ENCODE measurements around the gene GJD2. TPM values are rescaled to one million over a fixed set of nuclear protein-coding genes. Genes with fewer than 3 reads are reported as not detected.

The GJD2 gene
- total RNA-seq, 1 experiment from 2014 or later: not detected

DNA sequence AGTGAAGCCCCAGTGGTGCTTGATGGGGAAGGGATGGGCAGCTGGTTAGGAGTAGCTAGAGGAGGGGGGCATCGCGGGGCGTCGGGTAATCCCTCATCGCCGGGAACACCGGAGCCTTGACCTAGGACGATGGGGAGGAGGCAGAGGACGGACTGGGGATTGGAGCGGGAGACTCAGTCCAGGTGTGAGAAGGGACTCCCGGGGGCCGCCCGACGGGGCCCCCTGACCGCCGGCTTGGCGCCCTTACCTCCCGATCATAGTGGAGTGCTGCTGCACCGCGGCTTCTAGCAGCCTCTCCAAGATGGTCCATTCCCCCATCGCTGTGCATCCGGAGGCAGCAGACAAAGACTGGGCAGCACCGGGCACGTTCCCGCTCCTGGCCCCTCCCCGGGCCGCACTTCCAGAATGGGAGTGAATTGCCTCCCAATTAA, 612 bp downstream of the GJD2 start:
- Mint-ChIP-seq H3K9me3 (no peaks in the 10 kb centered on the region), H3K27me3 (ENCODE audit: low read depth) (peaks cover 82% of the 10 kb centered on the region), H3K27ac (no peak overlapping the region; a peak in 1 of 7 replicates), H3K4me1 (peaks cover 12 to 21% of the 10 kb centered on the region in 2 experiments), H3K36me3 (ENCODE audit: insufficient read depth in 1 of 3, low read depth in 3 of 3) (no peaks in the 10 kb centered on the region), H3K4me3 (peak overlapping the region; percentile 69 to 78)
- H2BK120ac ChIP-seq (ENCODE audit: low read depth, low read length, poor library complexity, severe bottlenecking): no peak overlapping the region
- no peak overlapping the region for H2BK12ac ChIP-seq (ENCODE audit: insufficient read length, low read depth, low read length)
- H3K23me2 ChIP-seq (ENCODE audit: insufficient read length, low read depth, low read length, poor library complexity, severe bottlenecking): peaks cover 15% of the 10 kb centered on the region
- H4K20me1 ChIP-seq (ENCODE audit: control insufficient read depth, insufficient read depth, insufficient read length): no peaks in the 10 kb centered on the region
- no peak overlapping the region for H2BK20ac ChIP-seq (ENCODE audit: low read depth, low read length, poor library complexity, severe bottlenecking)
- H4K5ac ChIP-seq (ENCODE audit: insufficient read length, low read depth, low read length): no peak overlapping the region
- H3K23ac ChIP-seq (ENCODE audit: insufficient read length, low read depth, low read length): no peak overlapping the region
- no peak overlapping the region for H3K4ac ChIP-seq (ENCODE audit: low read depth, low read length)
- TF ChIP-seq, protein P1, sequence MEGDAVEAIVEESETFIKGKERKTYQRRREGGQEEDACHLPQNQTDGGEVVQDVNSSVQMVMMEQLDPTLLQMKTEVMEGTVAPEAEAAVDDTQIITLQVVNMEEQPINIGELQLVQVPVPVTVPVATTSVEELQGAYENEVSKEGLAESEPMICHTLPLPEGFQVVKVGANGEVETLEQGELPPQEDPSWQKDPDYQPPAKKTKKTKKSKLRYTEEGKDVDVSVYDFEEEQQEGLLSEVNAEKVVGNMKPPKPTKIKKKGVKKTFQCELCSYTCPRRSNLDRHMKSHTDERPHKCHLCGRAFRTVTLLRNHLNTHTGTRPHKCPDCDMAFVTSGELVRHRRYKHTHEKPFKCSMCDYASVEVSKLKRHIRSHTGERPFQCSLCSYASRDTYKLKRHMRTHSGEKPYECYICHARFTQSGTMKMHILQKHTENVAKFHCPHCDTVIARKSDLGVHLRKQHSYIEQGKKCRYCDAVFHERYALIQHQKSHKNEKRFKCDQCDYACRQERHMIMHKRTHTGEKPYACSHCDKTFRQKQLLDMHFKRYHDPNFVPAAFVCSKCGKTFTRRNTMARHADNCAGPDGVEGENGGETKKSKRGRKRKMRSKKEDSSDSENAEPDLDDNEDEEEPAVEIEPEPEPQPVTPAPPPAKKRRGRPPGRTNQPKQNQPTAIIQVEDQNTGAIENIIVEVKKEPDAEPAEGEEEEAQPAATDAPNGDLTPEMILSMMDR (conservative IDR thresholded peaks at IDR 0.05): no peak
- H3K9me3 ChIP-seq (ENCODE audit: control insufficient read depth, low read depth, low read length): no peaks in the 10 kb centered on the region
- H2BK15ac ChIP-seq (ENCODE audit: low read depth, low read length): no peak overlapping the region
- no peak overlapping the region for H4K91ac ChIP-seq (ENCODE audit: insufficient read length, low read depth, low read length)
- no peak overlapping the region for H2AFZ ChIP-seq (ENCODE audit: low read length)
- H3K79me1 ChIP-seq (ENCODE audit: insufficient read depth, low read depth, low read length, poor library complexity, severe bottlenecking): no peaks in the 10 kb centered on the region
- WGBS (ENCODE audit: extremely low coverage, insufficient read length, low lambda C conversion rate): no CpG with 5 or more reads among the region's 27 CpGs
- H3K27ac ChIP-seq (ENCODE audit: insufficient read length, low read depth, low read length): no peak overlapping the region
- H3K4me1 ChIP-seq (ENCODE audit: insufficient read depth, low read length): 0 out of 2 replicates have a peak, but pooled peaks cover 4% of the 10 kb centered on the region
- H3K4me2 ChIP-seq (ENCODE audit: insufficient read depth, insufficient read length, low read length): peak overlapping the region; percentile 91
- H3T11ph ChIP-seq (ENCODE audit: low read length): no peak overlapping the region
- no peak overlapping the region for H2BK5ac ChIP-seq (ENCODE audit: insufficient read length, low read length)
- DNase-seq: no peak
- no peak overlapping the region for H3K18ac ChIP-seq (ENCODE audit: insufficient read length, low read depth, low read length)
- H4K8ac ChIP-seq (replicated peaks; ENCODE audit: insufficient read length, low read depth, low read length): no peak overlapping the region
- H3K27me3 ChIP-seq (ENCODE audit: insufficient read depth, low read length): peaks cover 18% of the 10 kb centered on the region; the same call in 1 of the 2 replicates
- H3K56ac ChIP-seq (ENCODE audit: insufficient read length, low read depth, low read length): no peak overlapping the region
- H2AK5ac ChIP-seq (ENCODE audit: insufficient read length, low read length): no peak overlapping the region
- H3K79me2 ChIP-seq (ENCODE audit: insufficient read depth, low read length): no peaks in the 10 kb centered on the region
- H3K9ac ChIP-seq (ENCODE audit: extremely low read depth, insufficient read length, low read length): no peak overlapping the region
- no peak overlapping the region for H3K14ac ChIP-seq (ENCODE audit: insufficient read depth, low read length)
